Suppressor macrophage (primary cell): ENCODE results near the gene KIF21A.

ENCODE experiments used
- DNase-seq, 4 experiments: peaks; one replicate each; pipeline ENCODE4 v3.0.0-alpha.2; 2020 to 2022

Gene KIF21A

GRCh38 chr12:39389399-39390150 is 53.3 kb downstream of the KIF21A start:
- no peak for DNase-seq

GRCh38 chr12:39386335-39386734 is 56.6 kb downstream of the KIF21A start:
- no peak for DNase-seq

DNA sequence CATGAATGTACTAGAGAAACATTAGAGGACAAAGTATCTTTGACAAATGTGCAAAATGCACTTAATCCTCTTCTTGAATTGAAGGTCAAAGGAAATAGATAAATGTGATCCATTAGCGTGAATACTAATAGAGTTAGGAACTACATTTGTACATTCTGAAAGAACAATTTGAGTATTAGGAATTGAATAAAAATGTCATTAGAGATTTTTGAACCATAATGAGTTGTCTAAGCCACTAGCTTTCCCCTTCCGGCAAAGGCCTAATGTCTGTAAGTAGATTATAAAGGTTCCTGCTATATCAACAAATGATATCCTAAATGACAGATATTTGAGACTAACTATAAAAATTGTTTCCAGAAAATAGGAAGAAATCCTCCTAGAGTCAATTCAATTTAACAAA is 59.8 kb downstream of the KIF21A start:
- no peak for DNase-seq

- DNase-seq: no peak
Measured at GRCh38 chr12:39380090-39380489, 62.8 kb downstream of the KIF21A start.

DNA sequence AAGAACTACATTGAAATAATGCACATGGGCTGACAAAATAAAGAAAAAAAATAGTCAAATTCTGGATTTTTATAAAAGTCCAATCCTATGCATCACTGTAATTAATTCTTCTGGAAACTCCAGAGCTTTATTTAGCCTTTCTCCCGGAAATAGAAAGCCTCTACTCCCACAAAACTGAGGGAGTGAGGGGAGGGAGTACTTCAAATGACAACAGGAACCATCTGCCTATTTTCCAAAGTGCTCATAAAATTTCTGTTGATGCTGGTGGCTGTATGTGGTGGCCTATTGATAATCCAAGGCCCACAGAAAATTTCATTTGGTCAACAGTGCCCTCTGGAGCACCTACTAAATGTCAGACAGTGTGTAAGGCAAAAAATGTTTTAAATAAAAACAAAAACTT is 64.6 kb downstream of the KIF21A start:
- DNase-seq: no peak

DNA sequence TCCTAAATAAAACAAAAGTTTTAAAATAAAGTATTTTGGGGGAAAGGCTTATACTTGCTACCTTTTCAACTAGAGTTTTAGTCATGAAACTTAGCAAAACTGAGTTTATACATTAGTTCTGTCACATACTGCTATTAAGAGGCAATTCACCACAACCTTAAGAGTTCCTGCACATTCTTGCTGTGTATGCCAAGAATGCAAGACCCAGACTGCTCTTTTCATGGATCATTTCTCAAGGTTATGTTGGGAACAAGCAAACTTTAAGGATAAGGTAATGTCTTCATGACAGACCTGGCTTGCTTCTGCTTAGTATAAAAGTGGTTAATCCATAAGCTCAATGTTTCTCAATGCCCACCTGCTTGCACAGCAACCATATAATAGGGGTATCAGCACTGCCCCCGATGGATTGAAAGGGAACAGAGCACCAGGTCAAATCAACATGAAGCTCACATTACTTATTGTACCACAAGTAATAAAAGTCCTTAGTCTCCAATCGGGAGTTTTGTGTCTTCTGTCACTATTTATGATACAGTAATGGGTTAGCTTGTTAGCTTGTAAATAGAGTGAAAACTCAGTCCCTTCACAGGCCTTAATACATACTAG is 67.6 kb downstream of the KIF21A start:
- no peak for DNase-seq

DNA sequence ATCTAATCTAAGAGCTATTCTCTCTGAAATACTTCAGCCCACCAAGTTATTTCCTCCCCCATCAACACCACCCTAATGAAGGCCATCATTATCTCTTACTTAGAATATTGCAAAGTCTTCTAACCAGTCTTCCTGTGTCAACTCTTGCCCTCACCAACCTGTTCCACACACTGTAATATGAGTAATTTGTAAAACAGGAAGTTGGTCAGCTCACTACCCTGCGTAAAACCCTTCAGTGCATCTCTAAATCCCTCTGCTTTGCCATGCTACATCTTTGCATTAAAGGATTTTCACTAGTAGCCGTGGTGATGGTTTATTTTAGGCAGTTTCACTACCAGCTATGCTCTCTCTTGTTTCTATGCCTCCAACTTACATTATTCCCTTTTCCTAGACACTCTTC is 70.0 kb downstream of the KIF21A start:
- peak in 1 of 4 experiments; percentile 3 for DNase-seq

- DNase-seq: no peak
Measured at GRCh38 chr12:39372204-39372925, 70.6 kb downstream of the KIF21A start.

DNA sequence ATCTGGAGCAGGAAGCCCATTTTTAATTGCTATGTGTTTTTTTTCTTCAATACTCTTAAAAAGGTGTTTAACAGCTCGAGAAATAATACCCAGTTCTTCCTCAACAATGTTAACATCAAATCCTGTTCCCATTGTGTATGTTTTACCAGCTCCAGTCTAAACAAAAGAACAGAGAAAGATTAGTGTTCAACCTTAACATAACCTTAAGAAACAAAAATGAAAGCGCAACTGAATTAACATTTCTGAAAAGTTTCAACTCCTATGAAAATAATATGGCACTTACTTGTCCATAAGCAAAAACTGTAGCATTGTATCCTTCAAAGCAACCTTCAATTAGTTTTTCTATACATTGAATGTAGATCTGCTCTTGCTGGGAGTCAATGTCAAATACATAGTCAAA is 73.2 kb downstream of the KIF21A start:
- no peak for DNase-seq

GRCh38 chr12:39368891-39369290 is 74.0 kb downstream of the KIF21A start:
- DNase-seq: no peak

GRCh38 chr12:39368096-39368495 is 74.8 kb downstream of the KIF21A start:
- DNase-seq: no peak

DNA sequence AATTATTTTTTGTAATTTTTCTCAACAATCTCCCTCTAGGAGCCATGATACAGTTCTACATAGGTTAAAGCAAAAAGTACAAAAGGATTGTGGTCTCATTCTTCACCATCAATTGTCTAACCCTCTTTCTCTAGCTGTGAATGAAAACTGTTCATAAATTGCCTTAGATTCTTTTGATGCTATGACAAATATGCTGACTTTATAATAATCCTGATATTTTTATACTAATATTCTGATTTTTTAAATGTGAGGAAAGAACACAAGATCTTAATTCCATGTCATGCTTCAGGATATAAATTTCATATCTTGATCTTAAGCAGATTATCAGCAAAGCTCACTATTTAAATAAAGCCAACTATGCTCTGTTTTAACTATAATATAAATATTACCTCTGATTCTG is 75.4 kb downstream of the KIF21A start:
- no peak for DNase-seq

DNA sequence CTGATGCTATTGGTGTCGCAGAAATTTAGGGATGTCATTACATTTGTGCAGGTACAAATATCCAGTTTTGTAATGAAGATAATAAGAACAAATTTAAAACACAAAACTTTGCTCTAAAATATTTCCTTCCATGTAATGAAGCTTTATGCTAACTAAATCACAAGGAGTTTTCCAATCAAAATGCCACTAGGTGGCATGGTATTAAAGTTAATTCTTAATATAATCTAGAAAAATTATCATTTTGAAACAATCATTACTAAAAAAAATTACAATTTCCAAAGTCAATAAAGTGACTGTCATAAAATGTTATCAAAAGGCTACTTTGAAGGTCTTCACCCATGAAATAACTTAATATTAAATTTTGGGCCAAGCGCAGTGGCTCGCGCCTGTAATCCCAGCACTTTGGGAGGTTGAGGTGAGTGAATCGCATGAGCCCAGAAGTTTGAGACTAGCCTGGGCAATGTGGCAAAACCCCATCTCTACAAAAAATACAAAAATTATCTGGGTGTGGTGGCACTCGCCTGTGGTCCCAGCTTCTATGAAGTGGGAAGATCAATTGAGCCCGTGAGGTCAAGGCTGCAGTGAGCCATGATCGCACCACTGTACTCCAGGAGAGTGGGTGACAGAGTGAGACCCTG is 77.4 kb downstream of the KIF21A start:
- no peak for DNase-seq

DNA sequence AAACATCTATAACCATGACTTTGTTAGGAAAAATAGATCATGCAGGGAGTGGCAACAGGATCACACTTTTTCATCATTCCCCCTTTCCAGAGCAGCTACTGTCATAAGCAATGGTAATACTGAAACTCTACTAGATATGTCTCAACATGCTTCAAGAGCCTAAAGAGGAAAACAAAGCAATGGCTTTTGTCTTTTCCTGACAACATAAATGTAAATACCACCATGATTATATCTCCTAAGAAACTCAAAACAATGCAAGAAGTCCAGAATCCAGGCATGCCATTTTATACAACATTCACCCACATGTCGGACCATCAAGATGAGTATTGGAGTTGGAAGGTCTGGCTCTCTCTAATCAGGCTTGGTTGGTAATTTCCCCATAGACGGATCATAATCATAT is 78.7 kb downstream of the KIF21A start:
- no peak for DNase-seq

DNA sequence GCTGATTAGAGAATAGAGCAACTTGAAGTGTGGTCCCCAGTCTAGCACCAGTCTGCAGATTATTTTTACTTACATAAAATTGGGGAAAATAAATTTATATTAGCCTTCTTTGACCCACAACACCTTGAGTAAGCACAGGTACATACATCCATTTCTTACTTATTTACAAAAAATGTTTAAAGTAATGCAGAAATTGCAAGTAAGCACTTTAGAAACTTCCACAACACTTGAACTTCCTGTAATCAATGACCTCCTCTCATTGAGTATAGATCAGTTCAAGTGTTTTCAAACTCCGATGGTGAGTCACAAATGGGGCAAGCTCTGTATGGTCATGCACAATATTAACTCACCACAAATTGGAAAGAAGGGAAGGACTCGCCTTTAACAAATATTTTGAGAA is 83.3 kb downstream of the KIF21A start:
- DNase-seq: no peak

DNA sequence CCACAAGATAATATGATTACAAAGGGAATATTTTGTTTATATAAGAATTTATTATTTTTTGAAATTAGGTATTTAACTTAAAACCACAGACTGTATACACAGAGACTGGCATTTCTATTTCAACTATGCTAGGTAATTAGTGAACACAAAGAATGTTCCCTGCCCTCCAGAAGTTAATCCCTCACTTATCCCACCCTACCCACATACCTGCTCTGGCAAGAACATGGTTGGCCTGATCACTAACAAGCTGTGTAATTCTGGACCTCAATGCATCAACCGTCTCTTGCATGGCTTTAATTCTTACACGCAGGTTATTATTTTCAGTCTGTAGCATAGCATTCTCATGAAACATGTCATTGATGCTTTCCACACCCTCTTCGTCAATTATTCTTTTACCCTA is 85.9 kb downstream of the KIF21A start:
- DNase-seq: no peak

GRCh38 chr12:39355841-39356240 is 87.1 kb downstream of the KIF21A start:
- no peak for DNase-seq

DNA sequence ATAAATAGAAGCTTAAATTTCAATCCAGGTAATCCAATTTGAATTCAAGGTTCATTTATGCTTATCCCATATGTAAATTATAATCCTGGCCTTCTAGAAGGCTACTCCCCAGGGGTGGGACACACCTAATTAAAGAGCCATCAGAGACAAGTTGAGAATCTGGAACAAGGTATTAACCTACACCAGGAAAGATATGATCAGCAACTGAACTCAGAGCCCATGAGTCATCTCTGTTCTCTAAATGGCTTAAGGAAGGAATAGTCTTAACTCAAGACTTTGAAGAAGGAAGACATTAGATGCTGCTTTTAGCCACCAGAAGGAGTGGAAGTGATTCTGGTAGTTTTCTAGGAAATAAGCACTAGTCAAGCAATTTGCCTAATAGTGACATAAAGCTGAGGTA is 88.0 kb downstream of the KIF21A start:
- DNase-seq: no peak

DNA sequence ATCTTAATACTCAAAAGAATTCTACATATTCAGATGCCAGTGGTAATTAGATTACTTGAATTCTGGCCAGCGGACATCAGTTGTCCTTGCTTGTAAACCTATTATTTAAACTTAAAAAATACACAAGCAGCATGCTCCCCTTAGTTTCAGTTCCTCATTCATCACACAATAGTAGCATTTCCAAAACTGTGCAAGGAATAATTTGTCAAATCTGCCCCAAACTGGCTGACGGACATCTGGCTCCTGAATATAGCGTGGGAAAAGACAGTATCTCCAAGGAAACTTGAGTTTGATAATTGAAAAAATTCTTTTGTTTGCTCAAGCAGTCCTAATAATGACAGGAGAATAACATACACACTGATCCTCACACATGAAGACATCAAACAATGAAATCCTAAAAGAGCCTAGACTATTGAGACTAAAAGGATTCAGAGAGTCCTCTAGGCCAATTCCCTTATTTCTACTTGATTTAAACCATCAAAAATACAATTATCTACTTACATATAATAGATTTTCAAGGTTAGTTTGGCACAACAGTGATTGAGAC is 90.4 kb downstream of the KIF21A start:
- peak in 2 of 4 experiments; percentile 4 to 6 for DNase-seq

DNA sequence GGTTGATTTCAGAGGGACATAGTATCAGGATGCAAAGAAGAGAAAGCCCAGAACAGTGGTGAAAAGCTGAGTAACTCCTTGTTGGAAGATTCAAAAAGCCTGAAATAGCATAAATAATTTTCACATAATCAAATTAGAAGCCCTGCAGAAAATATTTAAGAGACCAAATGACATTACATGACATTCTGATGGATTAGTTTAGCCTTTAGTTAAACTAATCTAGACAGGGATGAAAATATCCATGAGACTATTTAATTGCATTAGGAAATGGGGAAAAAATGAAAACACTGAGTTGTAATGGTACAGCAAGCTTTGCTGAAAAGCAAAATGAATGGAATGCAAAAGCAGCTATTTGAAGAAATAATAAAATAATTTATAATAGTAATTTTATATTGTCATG is 91.8 kb downstream of the KIF21A start:
- DNase-seq: no peak

- no peak for DNase-seq
Measured at GRCh38 chr12:39348941-39349626, 93.8 kb downstream of the KIF21A start.

GRCh38 chr12:39348523-39348922 is 94.4 kb downstream of the KIF21A start:
- no peak for DNase-seq

DNA sequence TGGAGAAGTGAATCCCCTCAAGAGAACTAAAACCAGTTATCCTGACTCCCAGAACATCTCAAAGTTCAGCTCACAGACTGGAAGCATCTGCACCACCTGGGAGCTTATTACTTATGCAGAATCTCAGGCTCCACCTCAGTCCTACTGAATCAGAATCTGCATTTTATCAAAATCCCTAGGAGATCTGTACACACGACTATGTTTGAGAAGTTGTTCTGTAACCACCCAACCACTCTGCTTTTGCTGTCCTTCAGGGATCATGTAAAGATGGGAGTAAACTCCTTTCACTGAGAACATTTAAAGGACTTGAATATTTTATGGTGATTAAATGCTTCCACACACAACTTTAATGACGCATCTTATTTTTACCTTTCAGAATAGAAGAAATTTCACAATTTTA is 98.0 kb downstream of the KIF21A start:
- no peak for DNase-seq
